CD4-positive, alpha-beta T cell (primary cell): ENCODE results near the gene PHYHD1. TPM values are rescaled to one million over a fixed set of nuclear protein-coding genes. Genes with fewer than 3 reads are reported as not detected.
A peak's percentile ranks its signal among the peaks of the same experiment; 100 is the strongest.

Experiments
- ATAC-seq: fragments of 200-7000 bp; cut with Tn5 transposase; one replicate; pipeline ENCODE4 v1.10.0; 2022; ENCODE audit warnings: mild to moderate bottlenecking; ENCODE audit not compliant: poor library complexity
- CTCF ChIA-PET: fragments of 350-600 bp; sonication (Branson Sonifier 250); formaldehyde crosslinking; loops from one replicate; lab custom pipeline; 2021; ENCODE audit warnings: antibody characterized with exemption, inconsistent platforms; lab: Charles Lee
- POLR2A ChIA-PET: fragments of 350-600 bp; sonication (Branson Sonifier 250); formaldehyde crosslinking; loops from one replicate; lab custom pipeline; 2021; ENCODE audit warnings: antibody characterized with exemption, inconsistent platforms; lab: Charles Lee
- DNase-seq, 14 experiments: peaks; one replicate each; pipeline ENCODE4 v3.0.0-alpha.2; 2013 to 2020; ENCODE audit warnings: mixed read lengths in 2 of 14
- H3K27ac ChIP-seq, 2 donors: one replicate each; pipeline versions ENCODE4 v1.5.1 to v1.7.0; 2013; ENCODE audit warnings: low read length in 2 of 2, low read depth in 1 of 2, mild to moderate bottlenecking in 1 of 2
- H3K27me3 ChIP-seq, 2 experiments: 1 replicate in 1 of 2; 2 replicates in 1 of 2; pipeline versions ENCODE4 v1.6.1 to v1.7.0; 2013; ENCODE audit warnings: low read length in 2 of 2, control low read depth in 1 of 2, mild to moderate bottlenecking in 1 of 2, moderate library complexity in 1 of 2; ENCODE audit not compliant: insufficient read depth in 2 of 2, control insufficient read depth in 1 of 2
- H3K36me3 ChIP-seq: one replicate; pipeline ENCODE4 v1.6.1; 2013; ENCODE audit warnings: low read length, control low read depth; ENCODE audit not compliant: insufficient read depth
- H3K4me1 ChIP-seq: one replicate; pipeline ENCODE4 v1.6.1; 2013; ENCODE audit warnings: low read length, control low read depth; ENCODE audit not compliant: insufficient read depth
- H3K4me3 ChIP-seq: one replicate; pipeline ENCODE4 v1.5.1; 2013; ENCODE audit warnings: mild to moderate bottlenecking, low read length, moderate library complexity
- H3K9me3 ChIP-seq, 2 experiments: 1 replicate in 1 of 2; 2 replicates in 1 of 2; pipeline versions ENCODE4 v1.6.1 to v1.7.0; 2013; ENCODE audit warnings: low read length in 2 of 2, mild to moderate bottlenecking in 2 of 2, control low read depth in 1 of 2, moderate library complexity in 1 of 2; ENCODE audit not compliant: control insufficient read depth in 1 of 2, insufficient read depth in 1 of 2
- H3K27ac Mint-ChIP-seq: one replicate; pipeline ENCODE4 v1.8.0; 2020; ENCODE audit warnings: mixed read lengths
- H3K27me3 Mint-ChIP-seq: one replicate; pipeline ENCODE4 v1.8.0; 2021; ENCODE audit warnings: mixed read lengths
- H3K36me3 Mint-ChIP-seq: one replicate; pipeline ENCODE4 v1.8.0; 2021; ENCODE audit warnings: low read depth, mixed read lengths
- H3K4me1 Mint-ChIP-seq: one replicate; pipeline ENCODE4 v1.8.0; 2021; ENCODE audit warnings: low read depth, mixed read lengths
- H3K4me3 Mint-ChIP-seq: one replicate; pipeline ENCODE4 v1.8.0; 2020; ENCODE audit warnings: mild to moderate bottlenecking, mixed read lengths
- H3K9me3 Mint-ChIP-seq: one replicate; pipeline ENCODE4 v1.8.0; 2020; ENCODE audit warnings: mixed read lengths
- CTCF ChIP-seq: fragments of 200-600 bp; IDR thresholded peaks from one replicate; pipeline ENCODE4 v1.8.0; 2022; ENCODE audit warnings: antibody characterized with exemption, mild to moderate bottlenecking
- intact Hi-C, 2 experiments: fragments of 100-400 bp; cut with DNase I in 1 of 2; cut with micrococcal nuclease in 1 of 2; formaldehyde crosslinking; loops; one replicate each; pipeline versions ENCODE4 v1.15.1 to v1.9.0; 2023 to 2025; cut with DNase I, micrococcal nuclease
- total RNA-seq, 174 experiments: library from RNA in 2 of 174; stranded (reverse) in 2 of 174; gene quantifications; one replicate each; pipeline ENCODE4 v1.2.3 and lab custom pipeline; 2021 to 2026

Gene PHYHD1
- total RNA-seq, 2 experiments from 2014 or later: 1.6 to 2.6 TPM

- no peak for TF ChIP-seq CTCF
- DNase-seq (peak in 1 of 14 experiments; percentile 32), ATAC-seq (no peak)
- Histone ChIP-seq H3K9me3 (no peaks in the 10 kb centered on the region), H3K27me3 (no peaks in the 10 kb centered on the region), H3K36me3 (peaks cover 33% of the 10 kb centered on the region), H3K4me1 (peaks cover 89% of the 10 kb centered on the region), H3K4me3 (no peak overlapping the region), H3K27ac (peak overlapping the region; percentile 69 to 86)
- Mint-ChIP-seq H3K4me3 (peak overlapping the region; percentile 30), H3K9me3 (no peaks in the 10 kb centered on the region), H3K27ac (peak overlapping the region; percentile 95), H3K36me3 (peaks cover 51% of the 10 kb centered on the region), H3K27me3 (no peaks in the 10 kb centered on the region), H3K4me1 (peaks cover 88% of the 10 kb centered on the region)
- ChIA-PET CTCF (interaction anchor here (1.2 to 1.4 kb wide), 2 partner anchors 29 to 80 kb away, joined by 3 to 4 read pairs; partner anchors contain the start of gene ENDOG), POLR2A (interaction anchor here (1.2 to 1.4 kb wide), 2 partner anchors 16 to 18 kb away, joined by 4 read pairs; partner anchors contain the start of genes KYAT1 and LRRC8A)
- intact Hi-C loops: no loop called here
These were observed 22.4 kb upstream of the PHYHD1 start for GRCh38 chr9:128898382-128898781.

- ATAC-seq: no peak
- H3K27me3 Mint-ChIP-seq: no peaks in the 10 kb centered on the region
- Histone ChIP-seq H3K36me3 (peaks cover 30% of the 10 kb centered on the region), H3K4me3 (no peak overlapping the region), H3K9me3 (no peaks in the 10 kb centered on the region), H3K27ac (peak overlapping the region; percentile 69 to 86), H3K4me1 (peaks cover 91% of the 10 kb centered on the region), H3K27me3 (no peaks in the 10 kb centered on the region)
- TF ChIP-seq CTCF: no peak
- peaks cover 46% of the 10 kb centered on the region for H3K36me3 Mint-ChIP-seq
- intact Hi-C loops: no loop called here
- no peak for DNase-seq
- H3K4me3 Mint-ChIP-seq: peak overlapping the region; percentile 77
- ChIA-PET POLR2A (interaction anchor here (1.4 kb wide), 1 partner anchor 17 kb away, joined by 4 read pairs; the partner anchor contains the start of genes KYAT1 and LRRC8A), CTCF (interaction anchor here (1.2 to 1.4 kb wide), 2 partner anchors 29 to 81 kb away, joined by 3 to 4 read pairs; partner anchors contain the start of gene ENDOG)
- H3K4me1 Mint-ChIP-seq: peaks cover 90% of the 10 kb centered on the region
- H3K27ac Mint-ChIP-seq: peak overlapping the region; percentile 95
- H3K9me3 Mint-ChIP-seq: no peaks in the 10 kb centered on the region
These were observed 21.8 kb upstream of the PHYHD1 start for GRCh38 chr9:128898845-128899565.

GRCh38 chr9:128899566-128900322, 21.0 kb upstream of the PHYHD1 start:
- Histone ChIP-seq H3K4me1 (peaks cover 90% of the 10 kb centered on the region), H3K27me3 (no peaks in the 10 kb centered on the region), H3K36me3 (peaks cover 30% of the 10 kb centered on the region), H3K9me3 (no peaks in the 10 kb centered on the region), H3K4me3 (peak overlapping the region; percentile 1), H3K27ac (peak overlapping the region; percentile 69 to 86)
- ChIA-PET CTCF (interaction anchor here (0.6 to 1.0 kb wide), 2 partner anchors 18 to 248 kb away, joined by 4 to 5 read pairs; partner anchors contain the start of genes KYAT1 and LRRC8A), POLR2A (interaction anchor here (1.7 to 4.3 kb wide), 2 partner anchors 18 to 23 kb away, joined by 4 to 35 read pairs; partner anchors contain the start of genes KYAT1 and LRRC8A)
- Mint-ChIP-seq H3K36me3 (peaks cover 44% of the 10 kb centered on the region), H3K27ac (peak overlapping the region; percentile 95), H3K27me3 (no peaks in the 10 kb centered on the region), H3K4me1 (peaks cover 86% of the 10 kb centered on the region), H3K4me3 (peak overlapping the region; percentile 77), H3K9me3 (no peaks in the 10 kb centered on the region)
- intact Hi-C loops: no loop called here
- DNase-seq: peak in 5 of 14 experiments; percentile 13 to 68 (median 52)
- no peak for ATAC-seq
- TF ChIP-seq CTCF: no peak
